ENCODE results near the gene MDFI. TPM values are rescaled to one million over a fixed set of nuclear protein-coding genes. Genes with fewer than 3 reads are reported as not detected.

The MDFI gene
- total RNA-seq, 1 donor from 2014 or later = not detected

- Mint-ChIP-seq H3K27me3 (peaks cover 35% of the 10 kb centered on the region), H3K36me3 (ENCODE audit: low read depth) (no peaks in the 10 kb centered on the region), H3K4me1 (peaks cover 3% of the 10 kb centered on the region), H3K27ac (no peak overlapping the region), H3K4me3 (no peak overlapping the region), H3K9me3 (no peaks in the 10 kb centered on the region)
- no peak for DNase-seq
- ChIA-PET POLR2A (no interaction called here), CTCF (no interaction called here)
- intact Hi-C loops (cut with micrococcal nuclease) = loop anchor here (1.0 kb wide), 1 partner anchor 27 kb away; no protein-coding TSS in a partner anchor
- TF ChIP-seq, protein P1, sequence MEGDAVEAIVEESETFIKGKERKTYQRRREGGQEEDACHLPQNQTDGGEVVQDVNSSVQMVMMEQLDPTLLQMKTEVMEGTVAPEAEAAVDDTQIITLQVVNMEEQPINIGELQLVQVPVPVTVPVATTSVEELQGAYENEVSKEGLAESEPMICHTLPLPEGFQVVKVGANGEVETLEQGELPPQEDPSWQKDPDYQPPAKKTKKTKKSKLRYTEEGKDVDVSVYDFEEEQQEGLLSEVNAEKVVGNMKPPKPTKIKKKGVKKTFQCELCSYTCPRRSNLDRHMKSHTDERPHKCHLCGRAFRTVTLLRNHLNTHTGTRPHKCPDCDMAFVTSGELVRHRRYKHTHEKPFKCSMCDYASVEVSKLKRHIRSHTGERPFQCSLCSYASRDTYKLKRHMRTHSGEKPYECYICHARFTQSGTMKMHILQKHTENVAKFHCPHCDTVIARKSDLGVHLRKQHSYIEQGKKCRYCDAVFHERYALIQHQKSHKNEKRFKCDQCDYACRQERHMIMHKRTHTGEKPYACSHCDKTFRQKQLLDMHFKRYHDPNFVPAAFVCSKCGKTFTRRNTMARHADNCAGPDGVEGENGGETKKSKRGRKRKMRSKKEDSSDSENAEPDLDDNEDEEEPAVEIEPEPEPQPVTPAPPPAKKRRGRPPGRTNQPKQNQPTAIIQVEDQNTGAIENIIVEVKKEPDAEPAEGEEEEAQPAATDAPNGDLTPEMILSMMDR (IDR thresholded peaks at IDR 0.05) = no peak
- ATAC-seq (ENCODE audit: low read depth) = no peak
Observed at GRCh38 chr6:41644297-41644879, 6.1 kb downstream of the MDFI start.

DNA sequence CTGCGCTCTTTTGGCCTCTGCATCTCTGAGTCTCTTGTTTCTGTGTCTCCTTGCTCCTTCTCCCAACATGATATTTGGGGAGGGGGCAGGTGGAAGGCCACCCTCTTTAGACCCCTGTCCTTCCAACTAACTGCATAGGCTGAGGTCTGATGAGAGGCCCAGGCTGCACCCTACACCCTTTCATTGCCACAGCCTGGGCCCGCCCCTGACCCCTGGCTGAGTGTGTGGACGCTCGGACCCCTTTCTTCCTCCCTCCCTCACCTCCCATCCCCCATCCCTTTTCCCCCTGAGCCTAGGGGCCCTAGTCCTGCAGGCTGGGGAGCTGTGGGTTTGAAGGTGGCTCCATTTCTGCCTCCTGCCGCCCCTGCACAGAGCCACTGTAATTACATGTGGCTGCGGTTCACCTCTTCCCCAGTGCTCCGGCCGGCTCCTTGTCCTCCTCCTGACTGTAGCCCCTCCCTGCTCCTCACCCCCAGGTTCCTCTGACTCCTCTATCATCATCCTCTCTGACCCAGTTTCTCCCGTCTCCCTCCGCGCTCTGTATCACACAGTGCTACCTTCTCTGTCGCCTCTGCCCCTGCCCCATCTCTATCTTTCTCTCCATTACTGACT, 6.8 kb downstream of the MDFI start:
- DNase-seq (no peak), ATAC-seq (ENCODE audit: low read depth) (no peak)
- POLR2A ChIA-PET = no interaction called here
- Mint-ChIP-seq H3K27ac (no peak overlapping the region), H3K9me3 (no peaks in the 10 kb centered on the region), H3K27me3 (peaks cover 29% of the 10 kb centered on the region), H3K4me3 (no peak overlapping the region), H3K4me1 (no peaks in the 10 kb centered on the region), H3K36me3 (ENCODE audit: low read depth) (no peaks in the 10 kb centered on the region)
- TF ChIP-seq, protein P1 (IDR thresholded peaks at IDR 0.05) = no peak
- CTCF ChIA-PET = no interaction called here
- intact Hi-C loops (cut with micrococcal nuclease) = no loop called here

DNA sequence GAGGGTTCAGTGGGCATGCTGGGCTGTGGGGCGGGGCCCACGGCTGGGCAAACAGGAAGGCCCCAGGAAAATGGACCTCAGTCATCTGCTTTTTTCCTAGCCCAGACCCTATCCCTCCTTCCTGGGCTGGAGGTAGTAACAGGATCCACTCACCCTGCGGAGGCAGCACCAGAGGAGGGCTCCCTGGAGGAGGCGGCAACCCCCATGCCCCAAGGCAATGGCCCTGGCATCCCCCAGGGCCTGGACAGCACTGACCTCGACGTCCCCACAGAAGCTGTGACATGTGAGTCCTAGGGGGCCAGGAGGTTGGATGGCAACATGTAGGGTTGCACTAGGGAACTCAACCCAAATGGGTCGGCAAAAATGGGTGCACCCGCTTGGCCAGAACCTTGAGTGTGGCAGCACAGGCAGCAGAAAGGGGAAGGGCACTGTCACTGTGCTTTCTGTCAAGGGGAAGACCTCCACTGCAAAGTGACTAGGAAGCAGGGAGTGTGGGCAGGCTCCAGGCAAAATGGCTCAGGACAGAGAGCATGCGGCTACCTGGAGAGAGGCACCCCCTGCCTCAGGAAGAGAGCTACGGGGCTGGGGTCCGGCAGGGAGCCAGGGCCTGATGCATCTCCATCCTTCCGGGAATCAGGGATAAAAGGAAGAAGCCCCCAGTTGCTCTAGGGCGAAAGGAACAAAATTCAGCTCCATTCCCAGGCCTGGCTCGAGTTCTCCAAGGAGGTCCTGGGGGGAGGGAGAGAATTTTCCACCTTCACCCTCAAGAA, 7.9 kb downstream of the MDFI start:
- ATAC-seq (ENCODE audit: low read depth) (no peak), DNase-seq (no peak)
- Mint-ChIP-seq H3K27me3 (peaks cover 23% of the 10 kb centered on the region), H3K27ac (no peak overlapping the region), H3K4me1 (no peaks in the 10 kb centered on the region), H3K36me3 (ENCODE audit: low read depth) (no peaks in the 10 kb centered on the region), H3K4me3 (no peak overlapping the region), H3K9me3 (no peaks in the 10 kb centered on the region)
- intact Hi-C loops (cut with micrococcal nuclease) = no loop called here
- TF ChIP-seq, protein P1 (IDR thresholded peaks at IDR 0.05) = no peak
- ChIA-PET POLR2A (no interaction called here), CTCF (no interaction called here)

GRCh38 chr6:41647061-41647511, 8.8 kb downstream of the MDFI start:
- H3K4me1 Mint-ChIP-seq = no peaks in the 10 kb centered on the region
- TF ChIP-seq, protein P1 (IDR thresholded peaks at IDR 0.05) = no peak
- ATAC-seq (ENCODE audit: low read depth) (no peak), DNase-seq (no peak)
- H3K4me3 Mint-ChIP-seq = no peak overlapping the region
- H3K27ac Mint-ChIP-seq = no peak overlapping the region
- CTCF ChIA-PET = interaction anchor here (1.1 kb wide), 1 partner anchor 44 kb away, joined by 4 read pairs; no protein-coding TSS in a partner anchor
- intact Hi-C loops (cut with micrococcal nuclease) = no loop called here
- H3K9me3 Mint-ChIP-seq = no peaks in the 10 kb centered on the region
- peaks cover 17% of the 10 kb centered on the region for H3K27me3 Mint-ChIP-seq
- POLR2A ChIA-PET = no interaction called here
- no peaks in the 10 kb centered on the region for H3K36me3 Mint-ChIP-seq (ENCODE audit: low read depth)

GRCh38 chr6:41648070-41648585, 9.9 kb downstream of the MDFI start:
- ChIA-PET CTCF (no interaction called here), POLR2A (no interaction called here)
- no peak for ATAC-seq (ENCODE audit: low read depth)
- H3K4me3 Mint-ChIP-seq = no peak overlapping the region
- no peak for DNase-seq
- no peaks in the 10 kb centered on the region for H3K9me3 Mint-ChIP-seq
- no peaks in the 10 kb centered on the region for H3K36me3 Mint-ChIP-seq (ENCODE audit: low read depth)
- TF ChIP-seq, protein P1 (IDR thresholded peaks at IDR 0.05) = no peak
- H3K27ac Mint-ChIP-seq = no peak overlapping the region
- no peaks in the 10 kb centered on the region for H3K4me1 Mint-ChIP-seq
- H3K27me3 Mint-ChIP-seq = peaks cover 12% of the 10 kb centered on the region
- intact Hi-C loops (cut with micrococcal nuclease) = no loop called here

Data from activated B cell treated with CpG ODN at 0.5 μM for 24 hours (primary cell).